Stimulated activated CD4-positive, alpha-beta T cell treated with anti-CD3 and anti-CD28 coated beads, Interleukin-4, amount 100 ng/mL, for 1 hour (primary cell): ENCODE measurements around the gene PIN1.
"Not testable (repeated sequence)": the region's sequence is repeated elsewhere in the genome, so short reads cannot be mapped to it uniquely, and the experiment has no call there.

Source experiments
- DNase-seq: peaks from one replicate; pipeline ENCODE4 v3.0.0-alpha.2; 2020

The PIN1 gene

DNA sequence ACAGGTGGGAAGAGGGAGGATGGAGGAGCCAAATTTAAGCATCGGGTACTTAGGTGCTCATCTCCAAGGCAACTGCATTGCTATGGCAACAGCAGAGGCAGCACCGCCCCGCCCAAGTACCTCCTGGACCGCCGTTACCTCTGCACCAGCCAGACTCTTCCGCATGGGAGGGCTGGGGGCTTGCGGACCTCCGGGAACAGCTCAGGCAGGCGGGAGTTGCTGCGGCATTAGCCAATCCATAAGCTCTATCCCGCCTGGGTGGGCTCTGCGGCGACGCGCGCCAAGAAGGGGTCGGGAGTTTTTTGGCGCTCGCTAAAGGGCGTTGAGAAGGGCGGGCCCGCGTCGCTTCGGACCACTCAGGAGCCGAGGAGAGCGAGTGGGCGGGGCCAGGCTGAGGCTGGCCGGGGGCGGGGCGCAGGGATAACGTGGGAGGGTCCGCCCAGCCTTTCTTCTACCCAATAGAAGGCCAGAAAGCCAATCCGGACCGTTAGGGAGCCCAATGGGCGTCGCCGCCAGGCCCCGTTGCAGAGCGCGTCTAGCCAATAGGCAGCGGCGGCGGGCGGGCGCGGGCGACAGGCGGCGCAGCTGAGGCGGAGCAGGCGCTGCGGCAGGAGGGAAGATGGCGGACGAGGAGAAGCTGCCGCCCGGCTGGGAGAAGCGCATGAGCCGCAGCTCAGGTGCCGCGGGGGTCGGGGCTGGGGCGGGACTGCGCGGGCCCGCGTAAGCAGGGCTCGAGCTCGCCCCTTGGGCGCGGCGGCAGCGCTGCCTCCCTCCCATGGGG lies at the start of gene PIN1:
Gene PIN1 (plus strand): TSS at position 593 of the 781 bp plus-strand sequence. CDS start 27 bp downstream, at position 620.
- peak; percentile 99 for DNase-seq

DNA sequence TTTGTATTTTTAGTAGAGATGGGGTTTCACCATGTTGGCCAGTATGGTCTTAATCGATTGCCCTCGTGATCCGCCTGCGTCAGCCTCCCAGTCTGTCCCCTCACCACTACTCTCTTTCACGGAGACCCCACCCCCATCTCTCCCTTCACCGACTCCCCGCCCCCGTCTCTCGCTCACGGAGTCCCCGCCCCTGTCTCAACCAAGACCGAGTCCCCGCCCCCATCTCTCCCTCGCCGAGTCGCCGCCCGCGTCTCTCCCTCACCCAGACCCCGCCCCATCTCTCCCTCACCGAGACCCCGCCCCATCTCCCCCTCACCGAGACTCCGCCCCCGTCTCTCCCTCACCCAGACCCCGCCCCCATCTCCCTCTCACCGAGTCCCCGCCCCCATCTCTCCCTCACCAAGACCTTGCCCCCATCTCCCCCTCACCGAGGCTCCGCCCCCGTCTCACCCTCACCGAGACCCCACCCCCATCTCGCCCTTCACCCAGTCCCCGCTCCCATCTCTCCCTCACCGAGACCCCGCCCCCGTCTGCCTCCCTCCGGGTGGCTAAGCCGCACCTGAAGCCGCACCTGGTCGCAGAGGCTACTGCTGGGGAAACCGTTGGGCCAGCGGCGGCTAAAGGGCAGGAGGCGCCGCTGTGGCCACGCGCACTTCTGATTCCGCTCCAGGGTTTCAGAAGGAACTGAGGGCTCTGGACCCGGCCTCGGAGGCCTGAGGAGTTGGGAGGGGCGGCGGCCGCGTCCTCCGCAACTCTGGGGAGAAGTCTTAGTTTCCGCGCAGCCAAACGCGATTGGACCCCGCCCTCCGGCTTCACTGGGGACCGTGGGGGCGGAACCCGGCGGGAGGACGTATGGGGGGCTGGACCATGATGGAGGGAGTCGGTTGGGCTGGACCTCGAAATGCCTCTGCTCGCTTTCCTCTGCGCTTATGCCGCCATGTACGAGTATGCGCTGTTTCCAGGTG lies 49.5 kb upstream of the PIN1 start:
- DNase-seq, result peak; percentile 96

DNA sequence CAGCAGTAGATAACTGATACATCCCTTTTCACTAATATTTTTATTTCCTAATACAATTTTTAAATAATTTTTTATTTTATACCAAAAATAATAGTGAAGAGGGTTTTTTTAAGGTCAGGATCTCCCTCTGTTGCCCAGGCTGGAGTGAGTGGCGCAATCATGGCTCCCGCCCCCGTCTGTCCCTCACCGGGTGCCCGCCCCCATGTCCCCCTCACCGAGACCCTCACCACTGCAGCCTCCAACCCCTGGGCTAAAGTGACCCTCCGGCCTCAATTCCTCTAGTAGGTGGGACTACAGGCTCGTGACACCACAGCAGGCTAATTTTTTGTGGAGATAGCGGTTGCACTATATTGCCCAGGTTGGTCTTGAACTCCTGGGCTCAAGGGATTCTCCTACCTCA lies 48.8 kb upstream of the PIN1 start:
- no peak for DNase-seq

DNA sequence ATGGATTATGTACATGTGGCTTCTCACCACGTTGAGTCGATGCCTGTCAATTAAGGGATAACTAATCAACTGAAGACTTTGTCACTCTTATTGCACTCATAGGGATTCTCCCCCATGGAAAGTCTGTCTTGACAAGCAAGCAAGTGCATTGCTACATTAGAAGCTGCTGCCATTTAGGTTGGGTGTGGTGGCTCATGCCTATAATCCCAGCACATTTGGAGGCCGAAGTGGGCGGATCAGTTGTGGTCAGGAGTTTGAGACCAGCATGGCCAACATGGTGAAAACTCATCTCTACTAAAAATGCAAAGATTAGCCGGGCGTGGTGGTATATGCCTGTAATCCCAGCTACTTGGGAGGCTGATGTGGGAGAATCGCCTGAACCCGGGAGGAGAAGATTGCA lies 48.3 kb upstream of the PIN1 start:
- no peak for DNase-seq

DNA sequence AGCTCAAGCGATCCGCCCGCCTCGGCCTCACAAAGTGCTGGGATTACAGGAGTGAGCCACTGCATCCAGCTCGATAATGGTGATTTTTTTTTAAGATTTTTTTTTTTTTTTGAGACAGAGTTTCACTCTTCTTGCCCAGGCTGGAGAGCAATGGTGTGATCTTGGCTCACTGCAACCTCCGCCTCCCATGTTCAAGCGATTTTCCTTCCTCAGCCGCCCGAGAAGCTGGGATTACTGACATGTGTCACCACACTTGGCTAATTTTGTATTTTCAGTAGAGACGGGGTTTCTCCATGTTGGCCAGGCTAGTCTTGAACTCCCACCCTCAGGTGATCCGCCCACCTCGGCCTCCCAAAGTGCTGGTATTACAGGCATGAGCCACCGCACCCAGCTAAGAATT lies 46.5 kb upstream of the PIN1 start:
- not testable (repeated sequence) for DNase-seq

DNA sequence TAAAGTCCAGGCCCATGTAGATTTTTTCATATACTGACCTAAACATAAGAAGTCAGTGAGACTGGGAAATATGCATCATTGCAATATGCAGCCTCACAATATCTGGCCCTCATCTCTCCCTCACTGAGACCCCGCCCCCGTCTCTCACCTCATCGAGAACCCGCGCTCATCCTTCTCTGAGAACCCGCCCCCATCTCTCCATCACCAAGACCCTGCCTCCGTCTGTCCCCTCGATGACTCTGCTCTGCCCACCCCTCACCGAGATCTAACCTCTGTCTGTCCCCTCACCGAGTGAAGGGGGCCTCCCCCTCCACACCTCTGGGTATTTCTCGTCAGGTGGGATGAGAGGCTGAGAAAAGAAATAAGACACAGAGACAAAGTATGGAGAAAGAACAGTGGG lies 46.1 kb upstream of the PIN1 start:
- no peak for DNase-seq

DNA sequence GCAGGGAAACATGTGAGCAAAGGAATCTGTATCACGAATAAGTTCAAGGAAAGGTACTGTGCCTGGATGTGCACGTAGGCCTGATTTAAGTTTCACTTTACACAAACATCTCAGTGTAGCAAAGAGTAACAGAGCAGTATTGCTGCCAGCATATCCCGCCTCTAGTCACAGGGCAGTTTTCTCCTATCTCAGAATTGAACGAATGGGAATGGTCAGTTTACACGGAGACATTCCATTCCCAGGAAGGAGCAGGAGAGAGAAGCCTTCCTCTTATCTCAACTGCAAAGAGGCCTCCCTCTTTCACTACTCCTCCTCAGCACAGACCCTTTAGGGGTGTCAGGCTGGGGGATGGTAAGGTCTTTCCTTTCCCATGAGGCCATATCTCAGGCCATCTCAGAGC lies 45.5 kb upstream of the PIN1 start:
- not testable (repeated sequence) for DNase-seq

DNA sequence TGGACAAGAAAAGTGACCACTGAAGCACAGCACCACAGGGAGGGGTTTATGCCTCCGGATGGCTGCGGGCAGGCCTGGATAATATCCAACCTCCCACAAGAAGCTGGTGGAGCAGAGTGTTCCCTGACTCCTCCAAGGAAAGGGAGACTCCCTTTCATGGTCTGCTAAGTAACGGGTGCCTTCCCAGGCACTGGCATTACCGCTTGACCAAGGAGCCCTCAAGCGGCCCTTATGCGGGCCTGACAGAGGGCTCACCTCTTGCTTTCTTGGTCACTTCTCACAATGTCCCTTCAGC lies 44.1 kb upstream of the PIN1 start:
- not testable (repeated sequence) for DNase-seq

DNA sequence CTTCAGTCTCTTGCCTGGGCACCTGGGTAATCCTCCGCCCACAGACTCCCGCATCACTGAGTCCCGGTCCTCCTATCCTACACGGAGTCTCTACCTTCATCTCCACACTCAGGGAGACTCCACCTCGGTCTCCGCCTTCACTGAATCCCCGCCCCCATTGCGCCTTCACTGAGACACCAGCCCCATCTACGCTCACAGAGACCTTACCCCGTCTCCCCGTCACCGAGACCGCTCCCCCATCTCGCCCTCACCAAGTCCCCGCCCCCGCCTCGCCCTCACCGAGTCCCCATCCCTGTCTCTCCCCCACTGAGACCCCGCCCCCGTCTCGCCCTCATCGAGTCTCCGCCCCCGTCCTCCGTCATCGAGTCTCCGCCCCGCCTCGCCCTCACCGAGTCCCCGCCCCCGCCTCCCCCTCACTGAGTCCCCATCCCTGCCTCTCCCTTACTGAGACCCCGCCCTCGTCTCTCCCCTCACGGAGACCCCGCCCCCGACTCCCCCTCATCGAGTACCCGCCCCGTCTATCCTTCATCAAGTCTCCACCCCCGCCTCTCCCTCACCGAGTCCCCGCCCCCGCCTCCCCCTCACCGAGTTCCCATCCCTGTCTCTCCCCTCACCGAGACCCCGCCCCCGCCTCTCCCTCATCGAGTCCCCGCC lies 43.4 kb upstream of the PIN1 start:
- peak; percentile 92 for DNase-seq

DNA sequence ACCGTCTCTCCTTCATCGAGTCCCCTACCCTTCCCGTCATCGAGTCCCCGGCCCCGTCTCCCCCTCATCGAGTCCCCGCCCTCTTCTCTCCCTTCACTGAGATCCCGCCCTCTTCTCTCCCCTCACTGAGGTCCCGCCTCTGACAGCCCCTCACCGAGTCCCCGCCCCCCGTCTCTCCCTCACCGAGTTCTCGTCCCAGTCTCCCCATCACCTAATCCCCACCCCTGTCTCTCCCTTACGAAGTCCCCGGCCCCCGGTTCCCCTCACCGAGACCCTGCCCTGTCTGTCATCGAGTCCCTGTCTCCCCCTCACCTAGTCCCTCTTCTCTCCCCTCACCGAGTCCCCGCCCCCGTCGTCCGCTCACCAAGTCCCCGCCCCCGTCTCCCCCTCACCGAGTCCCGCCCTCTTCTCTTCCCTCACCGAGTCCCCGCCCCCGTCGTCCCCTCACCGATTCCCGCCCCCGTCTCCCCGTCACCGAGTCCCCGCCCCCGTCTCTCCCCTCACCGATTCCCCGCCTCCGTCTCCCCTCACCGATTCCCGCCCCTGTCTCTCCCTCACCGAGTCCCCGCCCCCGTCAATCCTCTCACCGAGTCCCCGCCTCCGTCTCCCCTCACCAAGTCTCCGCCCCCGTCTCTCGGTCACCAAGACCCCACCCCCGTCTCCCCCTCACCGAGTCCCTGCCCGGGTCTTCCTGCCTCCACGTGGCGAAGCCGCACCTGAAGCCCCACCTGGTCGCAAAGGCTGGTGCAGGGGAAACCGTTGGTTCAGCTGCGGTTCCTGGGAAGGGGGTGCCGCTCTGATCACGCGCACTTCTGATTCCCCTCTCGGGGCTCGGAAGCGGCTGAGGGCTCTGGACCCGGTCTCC lies 42.7 kb upstream of the PIN1 start:
- DNase-seq, result peak; percentile 93

DNA sequence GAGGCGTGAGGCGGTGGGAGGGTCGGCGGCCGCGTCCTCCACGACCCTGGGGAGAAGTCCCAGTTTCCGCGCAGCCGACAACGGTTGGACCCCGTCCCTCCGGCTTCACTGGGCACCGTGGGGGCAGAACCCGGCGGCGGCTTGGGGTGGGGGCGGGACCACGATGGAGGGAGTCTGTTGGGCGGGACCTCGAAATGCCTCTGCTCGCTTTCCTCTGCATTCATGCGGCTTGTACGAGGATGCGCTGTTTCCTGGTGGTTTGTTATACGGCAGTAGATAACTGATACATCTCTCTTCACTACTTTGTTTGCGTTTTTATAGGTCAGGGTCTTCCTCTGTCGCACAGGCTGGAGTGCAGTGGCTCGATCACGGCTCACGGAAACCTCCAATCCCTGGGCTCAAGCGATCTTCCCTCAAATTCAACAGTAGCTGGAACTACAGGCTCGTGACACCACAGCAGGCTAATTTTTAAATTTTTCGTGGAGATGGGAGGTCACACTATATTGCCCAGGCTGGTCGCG lies 42.0 kb upstream of the PIN1 start:
- DNase-seq, result peak; percentile 63

DNA sequence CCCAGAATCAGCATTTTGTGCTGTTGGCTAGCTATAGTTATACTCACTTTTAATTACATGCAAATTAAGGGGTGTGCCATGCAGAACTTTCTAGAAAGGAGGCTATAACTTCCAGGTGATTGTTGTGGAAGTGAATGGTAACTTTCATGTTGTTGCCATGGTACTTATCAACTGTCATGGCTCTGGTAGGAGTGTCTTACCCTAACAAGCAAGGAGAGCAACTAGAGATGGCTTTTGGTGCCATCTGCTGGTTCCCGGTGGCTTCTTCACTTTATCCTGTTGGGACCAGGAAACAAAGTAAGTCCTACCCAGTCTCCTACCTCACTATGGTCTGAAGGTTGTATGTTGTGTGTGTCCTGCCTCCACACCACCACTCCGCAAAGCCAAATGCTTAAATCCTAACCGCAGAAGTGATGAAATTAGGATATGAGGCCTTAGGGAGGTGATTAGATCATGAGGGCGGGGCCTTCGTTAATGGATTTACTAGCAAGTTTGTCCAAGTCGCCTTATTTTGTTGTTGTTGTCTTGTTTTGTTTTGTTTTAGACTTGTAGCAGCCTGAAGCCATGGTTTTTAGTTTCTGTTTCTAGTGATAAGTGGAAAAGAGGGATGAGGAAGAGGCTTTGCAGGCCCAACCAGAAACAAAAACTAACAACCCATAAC lies 38.9 kb upstream of the PIN1 start:
- peak; percentile 79 for DNase-seq

DNA sequence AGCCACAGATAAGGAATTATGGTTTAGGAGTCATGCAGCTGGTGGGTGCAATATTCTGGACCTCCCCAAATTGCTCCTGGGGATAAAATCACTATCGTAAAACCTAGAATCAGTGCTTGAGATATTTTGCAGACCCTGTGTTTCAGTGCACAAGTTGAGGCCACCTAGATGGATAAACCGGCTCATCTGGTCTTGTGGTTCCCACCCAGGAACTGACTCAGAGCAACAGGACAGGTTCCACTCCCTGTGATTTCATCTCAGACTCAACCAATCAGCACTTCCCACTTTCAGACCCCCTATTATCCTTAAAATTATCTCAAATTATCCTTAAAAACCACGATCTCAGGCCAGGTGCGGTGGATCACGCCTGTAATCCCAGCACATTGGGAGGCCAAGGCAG lies 37.2 kb upstream of the PIN1 start:
- no peak for DNase-seq

DNA sequence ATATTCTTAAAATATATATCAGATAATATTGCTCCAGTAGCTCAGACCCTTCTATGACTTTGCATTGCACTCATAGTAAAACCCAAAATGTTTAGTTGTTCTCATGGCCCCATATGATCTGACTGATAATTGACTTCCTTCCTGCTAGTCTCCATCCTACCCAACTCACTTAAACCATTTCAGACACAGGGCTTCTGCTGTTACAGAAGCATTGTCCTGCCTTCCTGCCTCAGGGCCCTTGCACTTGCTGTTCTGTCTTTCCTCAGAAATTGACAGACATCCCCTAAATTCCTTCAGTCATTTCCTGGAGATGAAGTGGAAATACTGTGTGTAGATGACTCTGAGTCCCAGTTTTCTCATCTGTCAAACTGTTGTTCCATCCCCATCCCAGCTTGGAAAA lies 36.0 kb upstream of the PIN1 start:
- DNase-seq, result no peak

DNA sequence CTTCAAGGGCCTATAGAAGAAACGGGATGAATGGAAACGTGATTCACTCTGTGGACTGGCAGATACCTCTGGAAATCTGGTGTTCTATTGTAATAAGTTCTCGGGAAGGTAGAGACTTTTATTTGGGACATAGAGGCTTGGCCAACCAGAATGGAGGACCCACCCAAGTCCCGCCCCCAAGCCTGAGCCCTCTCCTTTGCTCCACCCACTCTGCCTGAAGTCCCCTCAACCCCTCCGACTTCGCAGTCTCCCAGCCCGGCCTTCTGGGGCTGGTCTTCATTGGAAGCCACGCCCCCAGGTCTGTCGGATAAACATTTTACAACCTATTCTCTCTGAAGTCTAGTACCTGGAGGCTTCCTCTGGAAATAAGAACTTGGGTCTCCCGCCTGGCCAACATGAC lies 33.1 kb upstream of the PIN1 start:
- no peak for DNase-seq

DNA sequence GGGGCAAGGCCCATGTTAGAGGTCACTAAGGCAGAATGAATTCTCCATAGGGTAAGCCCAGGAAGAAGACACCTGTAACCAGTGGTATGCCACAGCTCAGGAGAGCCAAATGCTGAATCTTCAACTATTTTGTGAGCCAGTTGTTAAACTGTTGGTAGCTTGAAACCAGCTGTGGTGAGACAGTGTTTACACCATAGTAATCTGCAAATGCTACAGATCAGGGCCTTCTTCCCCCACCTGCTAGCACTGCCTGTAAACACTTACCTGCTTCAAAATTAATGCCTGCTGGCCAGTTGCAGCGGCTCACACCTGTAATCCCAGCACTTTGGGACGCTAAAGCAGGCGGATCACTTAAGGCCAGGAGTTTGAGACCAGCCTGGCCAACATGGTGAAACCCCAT lies 28.3 kb upstream of the PIN1 start:
- no peak for DNase-seq

DNA sequence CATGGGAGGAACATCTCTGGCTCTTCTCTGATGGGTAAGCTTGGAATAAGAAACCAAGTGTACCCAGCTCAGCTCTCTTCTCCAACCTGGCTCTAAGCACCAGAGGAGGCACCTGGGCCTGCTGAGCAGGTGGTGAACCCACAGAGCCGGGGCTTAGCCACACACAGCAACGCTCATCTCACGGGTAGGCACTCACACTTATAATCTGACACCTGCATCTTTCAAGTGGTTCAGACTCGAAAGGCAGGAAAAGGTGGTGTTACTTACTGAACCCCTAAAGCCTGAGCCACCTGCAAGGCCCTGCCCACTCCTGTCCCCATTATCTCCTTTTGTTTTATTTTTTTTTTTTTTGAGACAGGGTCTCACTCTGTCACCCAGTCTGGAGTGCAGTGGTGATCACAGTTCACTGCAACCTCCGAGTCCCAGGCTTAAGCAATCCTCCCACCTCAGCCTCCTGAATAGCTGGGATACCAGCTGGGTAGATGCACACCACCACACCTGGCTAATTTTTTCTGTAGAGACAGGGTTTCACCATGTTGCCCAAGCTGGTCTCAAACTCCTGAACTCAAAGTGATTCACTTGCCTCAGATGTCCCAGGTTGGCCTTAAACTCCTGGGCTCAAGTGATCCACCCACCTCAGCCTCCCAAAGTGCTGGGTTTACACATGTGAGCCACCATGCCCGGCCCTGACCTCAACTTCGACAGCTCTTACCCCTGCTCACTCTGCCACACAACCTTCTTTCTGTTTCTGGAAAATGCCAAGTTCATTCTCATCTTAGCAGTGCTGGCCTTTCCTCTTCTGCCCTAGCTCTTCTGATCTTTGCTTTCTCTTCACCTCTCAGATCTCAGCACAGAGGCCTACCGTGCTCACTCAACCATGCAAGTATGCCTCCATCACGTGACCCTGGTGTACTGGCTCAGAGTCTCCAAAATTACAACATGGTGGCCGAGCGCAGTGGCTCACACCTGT lies 26.0 kb upstream of the PIN1 start:
- no peak for DNase-seq

DNA sequence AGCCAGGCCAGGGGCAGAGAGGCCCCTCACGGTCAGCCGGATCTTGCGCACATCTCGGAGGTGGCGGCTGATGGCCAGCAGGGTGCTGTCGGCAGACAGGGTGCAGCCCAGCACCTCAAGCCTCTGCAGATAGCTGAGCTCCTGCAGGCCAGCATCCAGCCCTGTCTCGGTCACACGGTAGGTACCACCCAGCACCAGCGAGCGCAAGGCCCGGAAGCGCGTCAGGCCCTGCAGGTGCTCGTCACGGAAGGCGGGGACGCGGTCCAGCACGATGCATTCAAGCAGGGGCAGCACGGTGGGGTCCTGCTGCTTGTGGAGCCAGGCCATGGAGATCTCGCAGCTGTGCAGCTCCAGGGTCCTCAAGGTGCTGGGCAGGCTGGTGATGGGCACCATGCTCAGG lies 24.0 kb upstream of the PIN1 start:
- no peak for DNase-seq

DNA sequence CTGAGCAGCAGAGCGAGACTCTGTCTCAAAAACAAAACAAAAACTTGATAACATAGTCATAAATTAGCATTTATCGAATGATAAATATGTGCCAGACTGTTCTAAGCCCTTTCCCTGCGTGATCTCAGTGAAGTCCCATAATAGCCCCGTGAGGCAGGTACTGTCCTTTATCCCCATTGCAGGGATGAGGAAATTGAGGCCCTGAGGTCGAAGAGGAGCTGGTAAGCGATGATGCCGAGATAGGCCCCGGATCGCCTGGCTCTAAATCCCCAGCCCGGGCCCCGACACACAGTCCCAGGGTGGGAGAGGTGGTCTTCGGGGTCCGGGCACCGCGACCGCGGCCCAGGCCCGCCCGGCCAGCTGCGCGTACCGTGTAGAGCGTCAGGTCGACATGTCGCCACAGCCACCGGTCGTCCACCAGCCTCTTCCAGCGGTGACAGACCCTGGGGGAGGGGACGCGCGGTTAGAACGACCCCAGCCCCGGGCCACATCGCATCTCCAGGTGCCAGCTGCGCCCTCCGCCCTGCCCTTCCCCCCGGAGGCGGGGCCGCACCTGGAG lies 16.9 kb upstream of the PIN1 start:
- no peak for DNase-seq
